GM23338 (cell line): ENCODE data around the gene STIM1. TPM values are rescaled to one million over a fixed set of nuclear protein-coding genes. Genes with fewer than 3 reads are reported as not detected.

ENCODE experiments used
- ATAC-seq: fragments of 200-7000 bp; cut with Tn5 transposase; 3 replicates; pipeline ENCODE4 v1.9.1; 2020
- DNase-seq: peaks from one replicate; pipeline ENCODE4 v3.0.0-alpha.2; 2015; ENCODE audit warnings: low spot score
- H2AFZ ChIP-seq: fragments of 200-600 bp; sonication (generic); 2 replicates; pipeline ENCODE4 v1.8.0; 2016; ENCODE audit warnings: antibody characterized with exemption, mild to moderate bottlenecking, moderate library complexity
- H3F3A ChIP-seq: fragments of 200-600 bp; sonication (generic); replicated peaks from 2 replicates; pipeline ENCODE4 v1.8.0; 2017; ENCODE audit warnings: antibody characterized with exemption, mixed run types, low read depth
- H3K27ac ChIP-seq: fragments of 200-600 bp; sonication (generic); 2 replicates; pipeline ENCODE4 v1.6.1; 2016; ENCODE audit warnings: low read depth
- H3K27me3 ChIP-seq: fragments of 200-600 bp; sonication (generic); 2 replicates; pipeline ENCODE4 v1.8.0; 2016; ENCODE audit warnings: mild to moderate bottlenecking, mixed run types, moderate library complexity; ENCODE audit not compliant: insufficient read depth
- H3K36me3 ChIP-seq: fragments of 200-600 bp; sonication (generic); 2 replicates; pipeline ENCODE4 v1.8.0; 2016; ENCODE audit warnings: mild to moderate bottlenecking; ENCODE audit not compliant: insufficient read depth
- H3K4me1 ChIP-seq: fragments of 200-600 bp; sonication (generic); 2 replicates; pipeline ENCODE4 v1.8.0; 2016; ENCODE audit warnings: mild to moderate bottlenecking, moderate library complexity; ENCODE audit not compliant: insufficient read depth
- H3K4me2 ChIP-seq: fragments of 200-600 bp; sonication (generic); 2 replicates; pipeline ENCODE4 v1.7.1; 2017; ENCODE audit warnings: mixed run types
- H3K4me3 ChIP-seq: fragments of 200-600 bp; sonication (generic); 2 replicates; pipeline ENCODE4 v1.6.1; 2016; ENCODE audit warnings: mixed run types
- H3K79me2 ChIP-seq: fragments of 200-600 bp; sonication (generic); replicated peaks from 2 replicates; pipeline ENCODE4 v1.8.0; 2017; ENCODE audit warnings: mild to moderate bottlenecking; ENCODE audit not compliant: insufficient read depth
- H3K9me2 ChIP-seq: fragments of 200-600 bp; sonication (generic); 2 replicates; pipeline ENCODE4 v1.8.0; 2017; ENCODE audit not compliant: insufficient read depth
- H4K20me1 ChIP-seq: fragments of 200-600 bp; sonication (generic); replicated peaks from 2 replicates; pipeline ENCODE4 v1.8.0; 2017; ENCODE audit warnings: mild to moderate bottlenecking; ENCODE audit not compliant: insufficient read depth
- H3K27ac Mint-ChIP-seq: 2 replicates; pipeline ENCODE4 v1.8.0; 2020; ENCODE audit warnings: inconsistent platforms, mild to moderate bottlenecking, moderate library complexity, mixed read lengths
- H3K27me3 Mint-ChIP-seq: 3 replicates; pipeline ENCODE4 v1.8.0; 2022; ENCODE audit warnings: low read depth, mild to moderate bottlenecking, moderate library complexity, mixed read lengths, inconsistent platforms; ENCODE audit not compliant: insufficient read depth, poor library complexity
- H3K36me3 Mint-ChIP-seq: 3 replicates; pipeline ENCODE4 v1.8.0; 2021; ENCODE audit warnings: low read depth, mild to moderate bottlenecking, inconsistent platforms, moderate library complexity, mixed read lengths
- H3K4me1 Mint-ChIP-seq: 3 replicates; pipeline ENCODE4 v1.8.0; 2020; ENCODE audit warnings: mild to moderate bottlenecking, inconsistent platforms, mixed read lengths
- H3K4me3 Mint-ChIP-seq: 3 replicates; pipeline ENCODE4 v1.8.0; 2021; ENCODE audit warnings: moderate library complexity, mild to moderate bottlenecking, inconsistent platforms, mixed read lengths
- H3K9me3 Mint-ChIP-seq: 3 replicates; pipeline ENCODE4 v1.8.0; 2020; ENCODE audit warnings: moderate library complexity, mild to moderate bottlenecking, inconsistent platforms, mixed read lengths
- CREB1 ChIP-seq: fragments of 250-450 bp; sonication (Bioruptor Pico); IDR thresholded peaks from 2 replicates; pipeline ENCODE4 v1.5.0; 2020; ENCODE audit warnings: low read depth, mild to moderate bottlenecking, moderate library complexity
- EZH2phosphoT487 ChIP-seq: fragments of 200-600 bp; sonication (generic); IDR thresholded peaks from one replicate; pipeline ENCODE4 v1.8.1; 2018; ENCODE audit warnings: antibody characterized with exemption; ENCODE audit not compliant: unreplicated experiment
- JUNB ChIP-seq: IDR thresholded peaks from one replicate; pipeline ENCODE4 v1.6.1; 2016; ENCODE audit warnings: antibody characterized with exemption; ENCODE audit not compliant: unreplicated experiment
- NANOG ChIP-seq: IDR thresholded peaks from 2 replicates; pipeline ENCODE4 v1.6.1; 2016; ENCODE audit warnings: antibody characterized with exemption, borderline replicate concordance
- POLR2AphosphoS5 ChIP-seq: IDR thresholded peaks from 2 replicates; pipeline ENCODE4 v1.6.1; 2016; ENCODE audit warnings: antibody characterized with exemption, low read depth
- ZNF114 ChIP-seq: fragments of 250-450 bp; sonication (Bioruptor Pico); IDR thresholded peaks from 2 replicates; pipeline ENCODE4 v1.5.0; 2020; ENCODE audit warnings: mild to moderate bottlenecking, moderate library complexity
- polyA plus RNA-seq: library from polyadenylated mRNA; unstranded; fragments of >200 nt; fragmentation: Nextera tagmentation; extraction: Ambion mirVana; gene quantifications from 2 replicates; pipeline ENCODE4 v1.2.1, GENCODE V29; 2016
- total RNA-seq: library from RNA; depleted of rRNA; stranded (reverse); fragments of >200 nt; shearing (Covaris generic); gene quantifications from 2 replicates; pipeline ENCODE4 v1.2.3, GENCODE V29; 2014
- TF ChIP-seq, protein P1 (sequence below): fragments of 250-450 bp; sonication (Bioruptor Pico); IDR thresholded peaks from 2 replicates; pipeline ENCODE4 v1.5.0; 2020; ENCODE audit warnings: mild to moderate bottlenecking, moderate library complexity
- TF ChIP-seq, protein P2 (sequence below), 2 experiments: fragments of 200-600 bp in 1 of 2; sonication (generic) in 1 of 2; conservative IDR thresholded peaks; 2 replicates each; pipeline versions ENCODE4 v1.5.1 to v1.6.1; 2016 to 2017; ENCODE audit warnings: antibody characterized with exemption in 2 of 2, low read depth in 2 of 2, mild to moderate bottlenecking in 2 of 2, moderate library complexity in 1 of 2

The STIM1 gene
- total and polyA plus RNA-seq, 2 experiments from 2014 or later: 3.5 to 14.0 TPM

DNA sequence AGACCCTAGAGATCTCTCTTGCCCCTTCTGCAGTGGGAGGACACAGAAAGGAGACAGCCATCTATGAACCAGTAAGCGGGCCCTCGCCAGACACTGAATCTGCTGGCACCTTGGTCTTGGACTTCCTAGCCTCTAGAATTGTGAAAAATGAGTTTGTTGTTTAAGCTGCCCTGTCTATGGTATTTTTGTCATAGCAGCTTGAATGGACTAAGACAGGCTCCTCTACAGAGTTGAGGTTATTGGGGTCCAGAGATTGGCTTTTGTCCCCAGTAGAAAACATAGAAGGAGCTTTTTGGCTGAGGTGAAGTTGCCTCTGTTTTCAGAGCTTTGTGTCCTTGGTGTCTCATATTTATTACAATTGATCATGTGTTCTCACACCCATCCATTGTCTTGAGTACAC, 77.2 kb downstream of the STIM1 start (continued):
- TF ChIP-seq, protein P1, sequence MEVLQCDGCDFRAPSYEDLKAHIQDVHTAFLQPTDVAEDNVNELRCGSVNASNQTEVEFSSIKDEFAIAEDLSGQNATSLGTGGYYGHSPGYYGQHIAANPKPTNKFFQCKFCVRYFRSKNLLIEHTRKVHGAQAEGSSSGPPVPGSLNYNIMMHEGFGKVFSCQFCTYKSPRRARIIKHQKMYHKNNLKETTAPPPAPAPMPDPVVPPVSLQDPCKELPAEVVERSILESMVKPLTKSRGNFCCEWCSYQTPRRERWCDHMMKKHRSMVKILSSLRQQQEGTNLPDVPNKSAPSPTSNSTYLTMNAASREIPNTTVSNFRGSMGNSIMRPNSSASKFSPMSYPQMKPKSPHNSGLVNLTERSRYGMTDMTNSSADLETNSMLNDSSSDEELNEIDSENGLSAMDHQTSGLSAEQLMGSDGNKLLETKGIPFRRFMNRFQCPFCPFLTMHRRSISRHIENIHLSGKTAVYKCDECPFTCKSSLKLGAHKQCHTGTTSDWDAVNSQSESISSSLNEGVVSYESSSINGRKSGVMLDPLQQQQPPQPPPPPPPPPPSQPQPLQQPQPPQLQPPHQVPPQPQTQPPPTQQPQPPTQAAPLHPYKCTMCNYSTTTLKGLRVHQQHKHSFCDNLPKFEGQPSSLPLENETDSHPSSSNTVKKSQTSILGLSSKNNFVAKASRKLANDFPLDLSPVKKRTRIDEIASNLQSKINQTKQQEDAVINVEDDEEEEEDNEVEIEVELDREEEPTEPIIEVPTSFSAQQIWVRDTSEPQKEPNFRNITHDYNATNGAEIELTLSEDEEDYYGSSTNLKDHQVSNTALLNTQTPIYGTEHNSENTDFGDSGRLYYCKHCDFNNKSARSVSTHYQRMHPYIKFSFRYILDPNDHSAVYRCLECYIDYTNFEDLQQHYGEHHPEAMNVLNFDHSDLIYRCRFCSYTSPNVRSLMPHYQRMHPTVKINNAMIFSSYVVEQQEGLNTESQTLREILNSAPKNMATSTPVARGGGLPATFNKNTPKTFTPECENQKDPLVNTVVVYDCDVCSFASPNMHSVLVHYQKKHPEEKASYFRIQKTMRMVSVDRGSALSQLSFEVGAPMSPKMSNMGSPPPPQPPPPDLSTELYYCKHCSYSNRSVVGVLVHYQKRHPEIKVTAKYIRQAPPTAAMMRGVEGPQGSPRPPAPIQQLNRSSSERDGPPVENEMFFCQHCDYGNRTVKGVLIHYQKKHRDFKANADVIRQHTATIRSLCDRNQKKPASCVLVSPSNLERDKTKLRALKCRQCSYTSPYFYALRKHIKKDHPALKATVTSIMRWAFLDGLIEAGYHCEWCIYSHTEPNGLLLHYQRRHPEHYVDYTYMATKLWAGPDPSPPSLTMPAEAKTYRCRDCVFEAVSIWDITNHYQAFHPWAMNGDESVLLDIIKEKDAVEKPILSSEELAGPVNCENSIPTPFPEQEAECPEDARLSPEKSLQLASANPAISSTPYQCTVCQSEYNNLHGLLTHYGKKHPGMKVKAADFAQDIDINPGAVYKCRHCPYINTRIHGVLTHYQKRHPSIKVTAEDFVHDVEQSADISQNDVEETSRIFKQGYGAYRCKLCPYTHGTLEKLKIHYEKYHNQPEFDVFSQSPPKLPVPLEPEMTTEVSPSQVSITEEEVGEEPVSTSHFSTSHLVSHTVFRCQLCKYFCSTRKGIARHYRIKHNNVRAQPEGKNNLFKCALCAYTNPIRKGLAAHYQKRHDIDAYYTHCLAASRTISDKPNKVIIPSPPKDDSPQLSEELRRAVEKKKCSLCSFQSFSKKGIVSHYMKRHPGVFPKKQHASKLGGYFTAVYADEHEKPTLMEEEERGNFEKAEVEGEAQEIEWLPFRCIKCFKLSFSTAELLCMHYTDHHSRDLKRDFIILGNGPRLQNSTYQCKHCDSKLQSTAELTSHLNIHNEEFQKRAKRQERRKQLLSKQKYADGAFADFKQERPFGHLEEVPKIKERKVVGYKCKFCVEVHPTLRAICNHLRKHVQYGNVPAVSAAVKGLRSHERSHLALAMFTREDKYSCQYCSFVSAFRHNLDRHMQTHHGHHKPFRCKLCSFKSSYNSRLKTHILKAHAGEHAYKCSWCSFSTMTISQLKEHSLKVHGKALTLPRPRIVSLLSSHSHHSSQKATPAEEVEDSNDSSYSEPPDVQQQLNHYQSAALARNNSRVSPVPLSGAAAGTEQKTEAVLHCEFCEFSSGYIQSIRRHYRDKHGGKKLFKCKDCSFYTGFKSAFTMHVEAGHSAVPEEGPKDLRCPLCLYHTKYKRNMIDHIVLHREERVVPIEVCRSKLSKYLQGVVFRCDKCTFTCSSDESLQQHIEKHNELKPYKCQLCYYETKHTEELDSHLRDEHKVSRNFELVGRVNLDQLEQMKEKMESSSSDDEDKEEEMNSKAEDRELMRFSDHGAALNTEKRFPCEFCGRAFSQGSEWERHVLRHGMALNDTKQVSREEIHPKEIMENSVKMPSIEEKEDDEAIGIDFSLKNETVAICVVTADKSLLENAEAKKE (CRISPR knock-in tag): no peak
- no peak for TF ChIP-seq ZNF114

DNA sequence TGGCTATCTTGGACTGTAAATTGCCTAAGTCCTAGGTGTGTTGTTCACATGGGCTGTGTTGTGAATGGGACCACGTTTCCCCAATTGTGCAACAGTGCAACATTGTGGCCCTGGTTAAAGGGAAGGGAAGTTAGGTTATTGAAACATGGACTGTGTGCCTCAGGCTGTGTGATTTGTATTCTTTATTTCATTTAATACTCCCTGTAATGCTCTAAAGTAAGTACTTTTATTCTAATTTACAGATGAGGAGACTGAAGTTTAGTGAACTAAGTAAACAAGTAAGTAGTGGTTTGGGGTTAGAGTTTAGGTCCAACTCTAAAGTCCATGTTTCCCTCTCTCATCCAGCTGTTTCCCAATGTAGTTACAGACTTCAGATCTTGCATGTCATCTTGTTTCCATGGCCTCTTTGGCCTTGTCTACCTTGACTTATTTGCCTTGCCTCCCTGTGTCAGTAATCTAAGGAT, 77.7 kb downstream of the STIM1 start:
- no peak overlapping the region for H3K27ac ChIP-seq
- H3K27me3 Mint-ChIP-seq: peaks cover 6% of the 10 kb centered on the region
- no peaks in the 10 kb centered on the region for H3K4me1 ChIP-seq
- no peaks in the 10 kb centered on the region for H3K79me2 ChIP-seq
- no peaks in the 10 kb centered on the region for H3K9me2 ChIP-seq
- H3K4me2 ChIP-seq: no peak overlapping the region
- no peak overlapping the region for H3K27ac Mint-ChIP-seq
- DNase-seq (no peak), ATAC-seq (no peak)
- H4K20me1 ChIP-seq: no peaks in the 10 kb centered on the region; the same call in none of the 2 replicates
- H3K27me3 ChIP-seq: no peaks in the 10 kb centered on the region
- H2AFZ ChIP-seq: no peak overlapping the region
- H3K4me1 Mint-ChIP-seq: peaks cover 5% of the 10 kb centered on the region; the same call in 1 of the 3 replicates
- H3K4me3 Mint-ChIP-seq: no peak overlapping the region
- H3K36me3 Mint-ChIP-seq: no peaks in the 10 kb centered on the region
- no peaks in the 10 kb centered on the region for H3K9me3 Mint-ChIP-seq
- H3K4me3 ChIP-seq: no peak overlapping the region
- no peaks in the 10 kb centered on the region for H3F3A ChIP-seq
- no peaks in the 10 kb centered on the region for H3K36me3 ChIP-seq
- TF ChIP-seq, protein P1 (CRISPR knock-in tag): no peak
- TF ChIP-seq JUNB: no peak
- no peak for TF ChIP-seq ZNF114
- TF ChIP-seq, protein P2, sequence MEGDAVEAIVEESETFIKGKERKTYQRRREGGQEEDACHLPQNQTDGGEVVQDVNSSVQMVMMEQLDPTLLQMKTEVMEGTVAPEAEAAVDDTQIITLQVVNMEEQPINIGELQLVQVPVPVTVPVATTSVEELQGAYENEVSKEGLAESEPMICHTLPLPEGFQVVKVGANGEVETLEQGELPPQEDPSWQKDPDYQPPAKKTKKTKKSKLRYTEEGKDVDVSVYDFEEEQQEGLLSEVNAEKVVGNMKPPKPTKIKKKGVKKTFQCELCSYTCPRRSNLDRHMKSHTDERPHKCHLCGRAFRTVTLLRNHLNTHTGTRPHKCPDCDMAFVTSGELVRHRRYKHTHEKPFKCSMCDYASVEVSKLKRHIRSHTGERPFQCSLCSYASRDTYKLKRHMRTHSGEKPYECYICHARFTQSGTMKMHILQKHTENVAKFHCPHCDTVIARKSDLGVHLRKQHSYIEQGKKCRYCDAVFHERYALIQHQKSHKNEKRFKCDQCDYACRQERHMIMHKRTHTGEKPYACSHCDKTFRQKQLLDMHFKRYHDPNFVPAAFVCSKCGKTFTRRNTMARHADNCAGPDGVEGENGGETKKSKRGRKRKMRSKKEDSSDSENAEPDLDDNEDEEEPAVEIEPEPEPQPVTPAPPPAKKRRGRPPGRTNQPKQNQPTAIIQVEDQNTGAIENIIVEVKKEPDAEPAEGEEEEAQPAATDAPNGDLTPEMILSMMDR (conservative IDR thresholded peaks at IDR 0.05; ENCODE audit: low read depth in 2 of 2): no peak
- no peak for TF ChIP-seq CREB1 (CRISPR knock-in tag)
- no peak for TF ChIP-seq POLR2AphosphoS5
- TF ChIP-seq EZH2phosphoT487: no peak
- no peak for TF ChIP-seq NANOG
